ENCODE measurements around the gene ZMYM4. TPM values are rescaled to one million over a fixed set of nuclear protein-coding genes. Genes with fewer than 3 reads are reported as not detected.
A peak's percentile ranks its signal among the peaks of the same experiment; 100 is the strongest.

Gene ZMYM4
- polyA plus RNA-seq, 3 donors, result 12.3 to 31.8 (median 26.0) TPM

DNA sequence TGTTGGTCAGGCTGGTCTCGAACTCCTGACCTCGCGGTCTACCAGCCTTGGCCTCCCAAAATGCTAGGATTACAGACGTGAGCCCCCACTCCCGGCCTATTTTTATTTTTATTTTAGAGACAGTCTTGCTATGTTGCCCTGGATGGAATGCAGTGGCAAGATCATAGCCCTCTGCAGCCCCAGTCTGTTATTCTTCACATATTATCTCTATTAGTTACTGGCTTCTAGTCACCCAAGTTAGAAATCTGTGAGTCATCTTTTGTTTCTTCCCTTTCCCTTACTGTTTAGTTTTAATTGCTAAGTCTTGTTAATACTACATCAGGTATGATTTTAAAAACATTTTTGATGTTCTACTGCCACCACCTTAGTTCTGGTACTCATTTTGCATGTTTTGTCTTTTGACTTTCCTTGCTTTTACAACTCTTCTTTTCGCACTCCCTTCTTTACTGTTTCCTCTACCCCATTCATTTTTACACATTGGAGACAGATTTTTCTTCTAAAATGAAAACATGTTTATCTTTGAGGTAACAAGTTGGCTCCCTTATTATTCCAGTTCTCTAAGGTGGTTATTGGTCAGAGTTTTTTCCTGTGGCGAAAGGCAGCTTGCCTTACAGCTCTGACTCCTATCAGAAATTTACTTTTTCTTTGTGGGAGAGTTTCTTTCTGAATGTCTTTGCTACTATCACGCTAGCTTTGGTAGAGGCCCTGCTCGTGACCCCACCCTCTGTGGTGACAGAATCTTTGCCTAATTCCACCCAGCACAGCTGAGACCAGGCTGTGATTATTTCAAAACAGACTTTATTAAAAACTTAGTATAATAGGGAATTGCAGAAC is 19.5 kb downstream of the ZMYM4 start:
- H3K27me3 Mint-ChIP-seq (ENCODE audit: low read depth in 3 of 3), result no peaks in the 10 kb centered on the region
- H3K4me1 Mint-ChIP-seq, result peaks cover 30% of the 10 kb centered on the region
- peaks cover 2 to 15% (median 6%) of the 10 kb centered on the region in 7 donors for H3K9me3 Mint-ChIP-seq
- intact Hi-C loops (cut with micrococcal nuclease), result no loop called here
- no peak overlapping the region for H3K4me2 ChIP-seq (replicated peaks; ENCODE audit: extremely low read depth, low read length, poor library complexity, severe bottlenecking)
- H3K27ac Mint-ChIP-seq, result peak overlapping the region in 4 of 7 donors; percentile 13 to 71 (median 60)
- peaks cover 50% of the 10 kb centered on the region for H4K20me1 ChIP-seq (ENCODE audit: insufficient read depth, low read length)
- 100% methylated on average over 4 of the region's 9 CpGs for WGBS (ENCODE audit: insufficient coverage)
- peak overlapping the region in 1 of 2 donors; percentile 3 for H3K27ac ChIP-seq (ENCODE audit: low read depth in 1 of 2, low read length in 2 of 2)
- DNase-seq, result no peak
- TF ChIP-seq, protein P1, sequence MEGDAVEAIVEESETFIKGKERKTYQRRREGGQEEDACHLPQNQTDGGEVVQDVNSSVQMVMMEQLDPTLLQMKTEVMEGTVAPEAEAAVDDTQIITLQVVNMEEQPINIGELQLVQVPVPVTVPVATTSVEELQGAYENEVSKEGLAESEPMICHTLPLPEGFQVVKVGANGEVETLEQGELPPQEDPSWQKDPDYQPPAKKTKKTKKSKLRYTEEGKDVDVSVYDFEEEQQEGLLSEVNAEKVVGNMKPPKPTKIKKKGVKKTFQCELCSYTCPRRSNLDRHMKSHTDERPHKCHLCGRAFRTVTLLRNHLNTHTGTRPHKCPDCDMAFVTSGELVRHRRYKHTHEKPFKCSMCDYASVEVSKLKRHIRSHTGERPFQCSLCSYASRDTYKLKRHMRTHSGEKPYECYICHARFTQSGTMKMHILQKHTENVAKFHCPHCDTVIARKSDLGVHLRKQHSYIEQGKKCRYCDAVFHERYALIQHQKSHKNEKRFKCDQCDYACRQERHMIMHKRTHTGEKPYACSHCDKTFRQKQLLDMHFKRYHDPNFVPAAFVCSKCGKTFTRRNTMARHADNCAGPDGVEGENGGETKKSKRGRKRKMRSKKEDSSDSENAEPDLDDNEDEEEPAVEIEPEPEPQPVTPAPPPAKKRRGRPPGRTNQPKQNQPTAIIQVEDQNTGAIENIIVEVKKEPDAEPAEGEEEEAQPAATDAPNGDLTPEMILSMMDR (IDR thresholded peaks at IDR 0.05), result no peak
- no peaks in the 10 kb centered on the region for H3K27me3 ChIP-seq (ENCODE audit: control insufficient read depth in 2 of 2, insufficient read depth in 2 of 2, low read length in 2 of 2)
- peaks cover 87% of the 10 kb centered on the region for H3K79me2 ChIP-seq (ENCODE audit: insufficient read depth, low read length)
- H3K36me3 ChIP-seq (replicated peaks in 1 of 2; ENCODE audit: control insufficient read depth in 1 of 2, insufficient read depth in 2 of 2, low read length in 2 of 2), result peaks cover 7 to 32% of the 10 kb centered on the region in 2 donors
- no peak overlapping the region for H3K9ac ChIP-seq (ENCODE audit: insufficient read depth, low read length, poor library complexity, severe bottlenecking)
- peaks cover 9 to 14% of the 10 kb centered on the region in 2 donors for H3K4me1 ChIP-seq (ENCODE audit: control insufficient read depth in 1 of 2, insufficient read depth in 2 of 2, low read length in 2 of 2)
- no peaks in the 10 kb centered on the region for H3K9me3 ChIP-seq (replicated peaks in 1 of 2; ENCODE audit: control insufficient read depth in 1 of 2, insufficient read depth in 1 of 2, low read length in 2 of 2)
- H2AFZ ChIP-seq (ENCODE audit: insufficient read depth, low read depth, low read length, poor library complexity, severe bottlenecking), result no peak overlapping the region
- H3K36me3 Mint-ChIP-seq, result peaks cover 11 to 51% of the 10 kb centered on the region in 2 donors
- no peak overlapping the region for H3K4me3 ChIP-seq (replicated peaks in 1 of 3; ENCODE audit: low read depth in 2 of 3, low read length in 3 of 3)
- no peak overlapping the region for H3K4me3 Mint-ChIP-seq

DNA sequence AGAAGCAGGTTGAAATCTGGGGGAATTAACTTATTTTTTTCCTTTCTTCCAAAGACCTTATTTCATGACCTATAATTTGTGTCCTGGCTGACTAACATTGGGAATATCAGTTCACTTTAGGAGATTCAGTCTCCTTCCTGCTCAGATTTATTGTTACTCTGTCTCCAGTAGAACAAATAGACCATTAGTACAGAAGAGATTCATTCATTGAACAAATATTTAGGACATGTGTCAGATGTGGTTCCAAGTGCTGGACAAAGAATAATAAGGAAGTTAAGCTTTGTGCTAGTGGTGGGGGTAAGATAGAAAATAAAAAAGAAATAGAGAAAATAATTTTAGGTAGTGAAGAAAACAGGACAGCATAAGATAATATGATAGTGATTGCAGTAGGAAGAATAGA is 20.3 kb downstream of the ZMYM4 start:
- no peak for DNase-seq
- Histone ChIP-seq H3K4me2 (replicated peaks; ENCODE audit: extremely low read depth, low read length, poor library complexity, severe bottlenecking) (no peak overlapping the region), H3K36me3 (replicated peaks in 1 of 2; ENCODE audit: control insufficient read depth in 1 of 2, insufficient read depth in 2 of 2, low read length in 2 of 2) (peaks cover 13 to 39% of the 10 kb centered on the region in 2 donors), H3K9me3 (replicated peaks in 1 of 2; ENCODE audit: control insufficient read depth in 1 of 2, insufficient read depth in 1 of 2, low read length in 2 of 2) (no peaks in the 10 kb centered on the region), H3K4me1 (ENCODE audit: control insufficient read depth in 1 of 2, insufficient read depth in 2 of 2, low read length in 2 of 2) (peaks cover 9 to 14% of the 10 kb centered on the region in 2 donors), H2AFZ (ENCODE audit: insufficient read depth, low read depth, low read length, poor library complexity, severe bottlenecking) (no peak overlapping the region), H3K79me2 (ENCODE audit: insufficient read depth, low read length) (peaks cover 88% of the 10 kb centered on the region), H3K27ac (ENCODE audit: low read depth in 1 of 2, low read length in 2 of 2) (no peak overlapping the region), H3K27me3 (ENCODE audit: control insufficient read depth in 2 of 2, insufficient read depth in 2 of 2, low read length in 2 of 2) (no peaks in the 10 kb centered on the region), H4K20me1 (ENCODE audit: insufficient read depth, low read length) (peaks cover 50% of the 10 kb centered on the region), H3K9ac (ENCODE audit: insufficient read depth, low read length, poor library complexity, severe bottlenecking) (no peak overlapping the region), H3K4me3 (replicated peaks in 1 of 3; ENCODE audit: low read depth in 2 of 3, low read length in 3 of 3) (no peak overlapping the region)
- H3K4me3 Mint-ChIP-seq, result no peak overlapping the region
- H3K27ac Mint-ChIP-seq, result peak overlapping the region in 1 of 7 donors; percentile 4
- H3K9me3 Mint-ChIP-seq, result peaks cover 2 to 10% (median 6%) of the 10 kb centered on the region in 7 donors
- peaks cover 30% of the 10 kb centered on the region for H3K4me1 Mint-ChIP-seq
- peaks cover 18 to 54% of the 10 kb centered on the region in 2 donors for H3K36me3 Mint-ChIP-seq
- intact Hi-C loops (cut with micrococcal nuclease), result no loop called here
- TF ChIP-seq, protein P1 (IDR thresholded peaks at IDR 0.05), result no peak
- H3K27me3 Mint-ChIP-seq (ENCODE audit: low read depth in 3 of 3), result no peaks in the 10 kb centered on the region

Measured in CD14-positive monocyte (primary cell).